Parathyroid adenoma (tissue), 2 donors: ENCODE results near the gene OPALIN.

Source experiments
- H2AFZ ChIP-seq: fragments of 300-600 bp; sonication (generic); one replicate; pipeline ENCODE4 v1.7.0; 2017; ENCODE audit warnings: antibody characterized with exemption, mild to moderate bottlenecking
- H3K27ac ChIP-seq: fragments of 300-600 bp; sonication (generic); one replicate; pipeline ENCODE4 v1.7.0; 2017
- H3K27me3 ChIP-seq: fragments of 300-600 bp; sonication (generic); one replicate; pipeline ENCODE4 v1.7.0; 2017; ENCODE audit warnings: low read length; ENCODE audit not compliant: control insufficient read depth, insufficient read depth
- H3K36me3 ChIP-seq: fragments of 300-600 bp; sonication (generic); one replicate; pipeline ENCODE4 v1.7.0; 2017; ENCODE audit warnings: low read length; ENCODE audit not compliant: control insufficient read depth, insufficient read depth
- H3K4me1 ChIP-seq: fragments of 300-600 bp; sonication (generic); one replicate; pipeline ENCODE4 v1.7.0; 2017; ENCODE audit warnings: control low read depth
- H3K4me2 ChIP-seq: fragments of 300-600 bp; sonication (generic); one replicate; pipeline ENCODE4 v1.7.0; 2017; ENCODE audit warnings: low read length
- H3K4me3 ChIP-seq: fragments of 300-600 bp; sonication (generic); one replicate; pipeline ENCODE4 v1.7.0; 2017; ENCODE audit warnings: low read depth, low read length
- H3K79me2 ChIP-seq: fragments of 300-600 bp; sonication (generic); one replicate; pipeline ENCODE4 v1.7.0; 2017; ENCODE audit warnings: control low read depth
- H3K9ac ChIP-seq: fragments of 300-600 bp; sonication (generic); one replicate; pipeline ENCODE4 v1.7.0; 2017; ENCODE audit warnings: mild to moderate bottlenecking
- H3K9me3 ChIP-seq: fragments of 300-600 bp; sonication (generic); one replicate; pipeline ENCODE4 v1.7.0; 2017; ENCODE audit warnings: low read length; ENCODE audit not compliant: control insufficient read depth
- TF ChIP-seq, protein P1 (sequence below): fragments of 300-600 bp; sonication (generic); IDR thresholded peaks from one replicate; pipeline ENCODE4 v1.7.0; 2017; ENCODE audit warnings: antibody characterized with exemption, mild to moderate bottlenecking
- donor health status: primary hyperparathyroidism.

Gene OPALIN

GRCh38 chr10:96304230-96304629 is 54.6 kb downstream of the OPALIN start, which contains the start of gene DNTT:
DNTT (plus strand) TSS chr10:96304434; CDS start chr10:96304498, 64 bp downstream.
- H3K4me1 ChIP-seq: peaks cover 1% of the 10 kb centered on the region
- H3K9me3 ChIP-seq: no peaks in the 10 kb centered on the region
- H3K36me3 ChIP-seq: no peaks in the 10 kb centered on the region
- H3K27ac ChIP-seq: no peak within 1 kb of the TSS
- no peak within 1 kb of the TSS for H3K4me3 ChIP-seq
- H3K4me2 ChIP-seq: no peak within 1 kb of the TSS
- H3K9ac ChIP-seq: no peak within 1 kb of the TSS
- H3K79me2 ChIP-seq: no peaks in the 10 kb centered on the region
- no peak within 1 kb of the TSS for H2AFZ ChIP-seq
- TF ChIP-seq, protein P1, sequence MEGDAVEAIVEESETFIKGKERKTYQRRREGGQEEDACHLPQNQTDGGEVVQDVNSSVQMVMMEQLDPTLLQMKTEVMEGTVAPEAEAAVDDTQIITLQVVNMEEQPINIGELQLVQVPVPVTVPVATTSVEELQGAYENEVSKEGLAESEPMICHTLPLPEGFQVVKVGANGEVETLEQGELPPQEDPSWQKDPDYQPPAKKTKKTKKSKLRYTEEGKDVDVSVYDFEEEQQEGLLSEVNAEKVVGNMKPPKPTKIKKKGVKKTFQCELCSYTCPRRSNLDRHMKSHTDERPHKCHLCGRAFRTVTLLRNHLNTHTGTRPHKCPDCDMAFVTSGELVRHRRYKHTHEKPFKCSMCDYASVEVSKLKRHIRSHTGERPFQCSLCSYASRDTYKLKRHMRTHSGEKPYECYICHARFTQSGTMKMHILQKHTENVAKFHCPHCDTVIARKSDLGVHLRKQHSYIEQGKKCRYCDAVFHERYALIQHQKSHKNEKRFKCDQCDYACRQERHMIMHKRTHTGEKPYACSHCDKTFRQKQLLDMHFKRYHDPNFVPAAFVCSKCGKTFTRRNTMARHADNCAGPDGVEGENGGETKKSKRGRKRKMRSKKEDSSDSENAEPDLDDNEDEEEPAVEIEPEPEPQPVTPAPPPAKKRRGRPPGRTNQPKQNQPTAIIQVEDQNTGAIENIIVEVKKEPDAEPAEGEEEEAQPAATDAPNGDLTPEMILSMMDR: no peak
- no peaks in the 10 kb centered on the region for H3K27me3 ChIP-seq

DNA sequence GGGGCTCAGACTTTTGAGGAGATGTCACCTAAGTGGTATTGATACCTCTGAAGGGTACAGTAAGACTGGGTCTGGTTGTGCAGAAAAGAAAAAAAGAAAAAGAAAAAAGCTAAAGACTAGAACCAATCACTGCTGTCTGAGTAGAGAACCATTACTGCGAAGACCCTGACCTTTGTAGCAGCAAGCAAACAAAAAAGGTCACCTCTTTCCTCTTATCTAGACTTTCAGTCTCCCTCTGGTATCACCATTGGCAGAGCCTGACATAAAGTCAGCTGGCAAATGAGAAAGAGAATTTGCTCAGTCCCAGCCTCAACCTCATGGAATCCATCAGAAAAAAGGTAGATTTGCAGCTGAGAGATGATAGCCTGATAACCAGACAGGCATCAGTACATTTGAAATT is 57.2 kb downstream of the OPALIN start:
- no peaks in the 10 kb centered on the region for H3K79me2 ChIP-seq
- no peak overlapping the region for H3K9ac ChIP-seq
- no peak overlapping the region for H2AFZ ChIP-seq
- no peak overlapping the region for H3K4me3 ChIP-seq
- no peaks in the 10 kb centered on the region for H3K36me3 ChIP-seq
- H3K27ac ChIP-seq: no peak overlapping the region
- no peak overlapping the region for H3K4me2 ChIP-seq
- peaks cover 6% of the 10 kb centered on the region for H3K4me1 ChIP-seq
- H3K27me3 ChIP-seq: no peaks in the 10 kb centered on the region
- TF ChIP-seq, protein P1: no peak
- H3K9me3 ChIP-seq: no peaks in the 10 kb centered on the region

DNA sequence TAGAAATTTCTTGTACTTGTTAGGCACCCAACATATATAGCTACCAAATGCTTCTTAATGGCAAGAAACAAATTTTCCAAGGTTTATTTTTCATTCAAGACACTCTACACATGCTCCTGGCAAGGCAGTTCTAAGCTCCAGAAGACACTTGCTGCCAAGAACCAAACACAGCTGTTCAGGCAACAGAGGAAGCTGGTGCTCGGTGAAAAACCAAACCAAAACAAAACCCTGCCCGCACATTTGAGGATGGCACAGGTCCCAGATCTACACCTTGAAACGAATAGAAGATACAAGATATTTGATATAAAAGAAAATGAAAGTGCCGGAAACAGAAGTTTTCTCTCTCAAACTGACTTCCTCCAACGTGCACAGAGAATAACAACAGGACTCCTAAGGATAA is 59.4 kb downstream of the OPALIN start:
- Histone ChIP-seq H3K36me3 (no peaks in the 10 kb centered on the region), H3K4me3 (peak overlapping the region; percentile 6), H2AFZ (peak overlapping the region; percentile 63), H3K27ac (peak overlapping the region; percentile 53), H3K4me1 (peaks cover 6% of the 10 kb centered on the region), H3K79me2 (no peaks in the 10 kb centered on the region), H3K4me2 (peak overlapping the region; percentile 50), H3K27me3 (no peaks in the 10 kb centered on the region), H3K9ac (no peak overlapping the region), H3K9me3 (no peaks in the 10 kb centered on the region)
- TF ChIP-seq, protein P1: no peak

DNA sequence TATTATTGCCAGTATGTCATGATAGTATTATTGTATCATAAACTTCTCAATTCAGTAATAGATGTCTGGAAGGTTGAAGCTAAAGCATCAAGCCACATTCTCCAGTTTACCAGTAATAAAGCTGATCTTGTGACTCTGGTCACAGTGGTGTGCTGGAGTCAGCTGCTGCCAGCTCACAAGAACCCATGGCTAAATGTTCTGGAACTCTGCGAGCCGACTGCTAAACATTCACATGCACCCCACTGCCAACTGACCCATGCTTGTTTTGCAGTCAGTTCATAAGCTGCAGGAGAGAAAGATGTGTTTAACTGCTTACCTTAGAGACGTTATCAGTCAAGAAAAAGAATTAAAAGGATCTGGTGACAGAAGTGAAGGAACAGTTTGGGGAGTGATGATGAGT is 60.4 kb downstream of the OPALIN start:
- TF ChIP-seq, protein P1: no peak
- no peak overlapping the region for H3K4me2 ChIP-seq
- no peaks in the 10 kb centered on the region for H3K9me3 ChIP-seq
- peaks cover 6% of the 10 kb centered on the region for H3K4me1 ChIP-seq
- H3K27ac ChIP-seq: no peak overlapping the region
- no peak overlapping the region for H3K9ac ChIP-seq
- peak overlapping the region; percentile 17 for H2AFZ ChIP-seq
- no peaks in the 10 kb centered on the region for H3K79me2 ChIP-seq
- H3K27me3 ChIP-seq: no peaks in the 10 kb centered on the region
- no peak overlapping the region for H3K4me3 ChIP-seq
- no peaks in the 10 kb centered on the region for H3K36me3 ChIP-seq

DNA sequence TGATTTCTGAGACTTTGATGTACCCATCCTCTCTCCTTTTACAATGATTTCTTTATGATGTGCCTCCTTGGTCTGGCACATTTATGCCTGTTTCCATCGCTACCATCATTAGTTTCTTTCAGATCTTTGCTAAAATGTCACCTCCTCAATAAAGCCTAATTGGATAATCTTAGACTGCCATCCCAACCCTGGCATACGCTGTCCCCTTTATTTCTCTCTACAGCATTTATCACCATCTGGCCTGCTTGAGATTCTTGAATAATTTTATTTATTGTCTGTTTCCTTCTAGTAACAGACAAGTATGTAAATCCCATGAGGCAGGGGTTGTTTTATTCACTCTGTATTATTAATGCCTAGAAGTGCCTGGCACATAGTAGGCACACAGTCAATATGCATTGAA is 61.3 kb downstream of the OPALIN start:
- H3K36me3 ChIP-seq: no peaks in the 10 kb centered on the region
- no peak overlapping the region for H3K4me2 ChIP-seq
- peaks cover 6% of the 10 kb centered on the region for H3K4me1 ChIP-seq
- H3K79me2 ChIP-seq: no peaks in the 10 kb centered on the region
- H3K27me3 ChIP-seq: no peaks in the 10 kb centered on the region
- no peak overlapping the region for H3K27ac ChIP-seq
- no peaks in the 10 kb centered on the region for H3K9me3 ChIP-seq
- H3K4me3 ChIP-seq: no peak overlapping the region
- TF ChIP-seq, protein P1: no peak
- no peak overlapping the region for H3K9ac ChIP-seq
- no peak overlapping the region for H2AFZ ChIP-seq
